BJ (cell line): ENCODE results near the gene SSBP3. TPM values are rescaled to one million over a fixed set of nuclear protein-coding genes. Genes with fewer than 3 reads are reported as not detected.

Experiments used
- CTCF ChIA-PET: fragments of 350-600 bp; formaldehyde crosslinking; extraction: SDS; loops from one replicate; lab custom pipeline; 2021; ENCODE audit warnings: antibody characterized with exemption, inconsistent platforms; lab: Yijun Ruan, JAX
- POLR2A ChIA-PET: fragments of 300-600 bp; sonication (Branson Sonifier 250); formaldehyde crosslinking; extraction: SDS; loops from one replicate; lab custom pipeline; 2021; ENCODE audit warnings: antibody characterized with exemption; lab: Charles Lee
- DNase-seq: peaks from one replicate; pipeline ENCODE4 v3.0.0-alpha.2; 2011; ENCODE audit warnings: low read depth
- H3K27me3 ChIP-seq: 2 replicates; pipeline ENCODE4 v1.6.0; 2011; ENCODE audit warnings: low read length; ENCODE audit not compliant: control insufficient read depth, insufficient read depth
- H3K36me3 ChIP-seq: 2 replicates; pipeline ENCODE4 v1.5.1; 2011; ENCODE audit warnings: low read length; ENCODE audit not compliant: control insufficient read depth, insufficient read depth
- H3K4me3 ChIP-seq: 2 replicates; pipeline ENCODE4 v1.5.1; 2011; ENCODE audit warnings: low read depth, mild to moderate bottlenecking, control low read depth, low read length
- CTCF ChIP-seq: IDR thresholded peaks from 2 replicates; pipeline ENCODE4 v1.5.1; 2011; ENCODE audit warnings: low read depth, mild to moderate bottlenecking, control low read depth, inconsistent platforms, low read length, moderate library complexity; ENCODE audit not compliant: insufficient read depth
- polyA plus RNA-seq: library from polyadenylated mRNA; depleted of rRNA; stranded (reverse); fragments of >200 nt; gene quantifications from 2 replicates; pipeline ENCODE4 v1.2.3, GENCODE V29; 2011

The SSBP3 gene
- polyA plus RNA-seq, 1 experiment = 25.9 TPM

- no peak for DNase-seq
- Histone ChIP-seq H3K4me3 (no peak overlapping the region), H3K36me3 (peaks cover 4% of the 10 kb centered on the region), H3K27me3 (no peaks in the 10 kb centered on the region)
- ChIA-PET CTCF (interaction anchor here (1.2 to 1.7 kb wide), 3 partner anchors 9 to 21 kb away, joined by 3 to 5 read pairs (median 4); partner anchors contain the start of gene SSBP3), POLR2A (no interaction called here)
- TF ChIP-seq CTCF = no peak
Measured at GRCh38 chr1:54385727-54386022, 20.5 kb downstream of the SSBP3 start.

- no peak for TF ChIP-seq CTCF
- DNase-seq = peak; percentile 25
- Histone ChIP-seq H3K36me3 (peaks cover 4% of the 10 kb centered on the region), H3K4me3 (no peak overlapping the region), H3K27me3 (no peaks in the 10 kb centered on the region)
- POLR2A ChIA-PET = no interaction called here
- CTCF ChIA-PET = interaction anchor here (0.6 to 1.7 kb wide), 3 partner anchors 10 to 22 kb away, joined by 3 to 5 read pairs (median 3); no protein-coding TSS in a partner anchor
Measured at GRCh38 chr1:54384918-54385726, 21.1 kb downstream of the SSBP3 start.

DNA sequence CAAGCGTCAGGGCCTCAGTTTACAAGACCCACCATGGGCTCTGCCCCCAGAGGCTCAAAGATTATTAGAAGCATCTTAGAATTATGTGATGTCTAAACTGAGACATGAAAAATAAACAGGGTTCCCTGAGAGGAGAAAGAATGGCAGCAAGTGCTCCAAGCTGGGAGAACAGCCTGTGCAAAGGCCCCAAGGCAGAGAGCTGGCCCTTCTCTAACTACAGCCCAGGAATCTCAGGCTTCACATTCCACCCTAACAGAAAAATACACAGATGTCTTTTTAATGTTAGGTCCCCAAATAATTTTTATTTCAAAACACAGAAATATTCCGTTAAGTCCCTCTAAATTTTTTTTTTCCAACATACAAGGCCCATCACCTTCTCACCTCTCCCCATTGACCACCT, 21.7 kb downstream of the SSBP3 start:
- TF ChIP-seq CTCF = no peak
- POLR2A ChIA-PET = no interaction called here
- Histone ChIP-seq H3K36me3 (peaks cover 4% of the 10 kb centered on the region), H3K4me3 (no peak overlapping the region), H3K27me3 (no peaks in the 10 kb centered on the region)
- no peak for DNase-seq
- CTCF ChIA-PET = interaction anchor here (0.5 to 1.7 kb wide), 3 partner anchors 10 to 57 kb away, joined by 3 to 5 read pairs (median 3); no protein-coding TSS in a partner anchor

DNA sequence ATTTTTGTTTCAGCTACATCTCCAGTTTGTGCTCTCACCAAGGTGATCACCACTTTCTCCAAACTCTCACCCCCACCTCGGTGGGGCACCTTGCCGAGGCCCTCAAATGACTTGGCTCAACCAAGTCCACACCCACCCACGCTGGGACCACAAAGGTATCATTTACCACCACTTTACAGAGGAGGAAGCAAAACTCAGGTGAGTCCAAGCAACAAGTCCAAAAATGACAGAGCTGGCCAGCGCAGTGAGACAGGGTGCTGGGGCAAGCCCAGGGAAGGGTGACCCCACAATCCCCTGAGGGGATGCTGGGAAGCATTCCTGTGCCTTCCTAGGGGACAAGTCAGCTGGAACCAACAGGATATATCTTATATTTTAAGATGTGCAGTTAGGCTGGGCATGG, 24.7 kb downstream of the SSBP3 start:
- ChIA-PET POLR2A (no interaction called here), CTCF (interaction anchor here (1.0 kb wide), 1 partner anchor 108 kb away, joined by 3 read pairs; no protein-coding TSS in a partner anchor)
- Histone ChIP-seq H3K27me3 (no peaks in the 10 kb centered on the region), H3K4me3 (no peak overlapping the region), H3K36me3 (peaks cover 4% of the 10 kb centered on the region; the same call in 1 of the 2 replicates)
- TF ChIP-seq CTCF = no peak
- no peak for DNase-seq

- no peaks in the 10 kb centered on the region for H3K27me3 ChIP-seq
- no peak for DNase-seq
- ChIA-PET POLR2A (no interaction called here), CTCF (interaction anchor here (0.6 to 1.0 kb wide), 3 partner anchors 109 to 508 kb away, joined by 3 to 4 read pairs (median 3); no protein-coding TSS in a partner anchor)
- H3K4me3 ChIP-seq = no peak overlapping the region
- peaks cover 4% of the 10 kb centered on the region; the same call in 1 of the 2 replicates for H3K36me3 ChIP-seq
- TF ChIP-seq CTCF = no peak
Measured at GRCh38 chr1:54380290-54380882, 25.8 kb downstream of the SSBP3 start.
